Calu3 (cell line): Measurements from ENCODE around the gene GZMM. TPM values are rescaled to one million over a fixed set of nuclear protein-coding genes. Genes with fewer than 3 reads are reported as not detected.

ENCODE experiments used
- BruUV-seq: library from RNA; stranded (reverse); fragments of 400-500 nt; replicated peaks from 2 replicates; lab custom pipeline; 2021; lab: Mats Ljungman, UMichigan
- CTCF ChIA-PET: fragments of 300-600 bp; sonication (Branson Sonifier 250); formaldehyde crosslinking; loops from one replicate; lab custom pipeline; 2022; ENCODE audit warnings: antibody characterized with exemption; lab: Charles Lee
- DNase-seq: peaks from one replicate; pipeline ENCODE4 v3.0.0; 2022
- H3K27ac Mint-ChIP-seq: one replicate; pipeline ENCODE4 v1.8.0; 2022; ENCODE audit warnings: mixed read lengths; ENCODE audit not compliant: unreplicated experiment
- H3K27me3 Mint-ChIP-seq: one replicate; pipeline ENCODE4 v1.8.0; 2022; ENCODE audit warnings: mixed read lengths; ENCODE audit not compliant: unreplicated experiment
- H3K36me3 Mint-ChIP-seq: one replicate; pipeline ENCODE4 v1.8.0; 2022; ENCODE audit warnings: mild to moderate bottlenecking, moderate library complexity, mixed read lengths; ENCODE audit not compliant: insufficient read depth, unreplicated experiment
- H3K4me1 Mint-ChIP-seq: one replicate; pipeline ENCODE4 v1.8.0; 2022; ENCODE audit warnings: mild to moderate bottlenecking, low read depth, mixed read lengths; ENCODE audit not compliant: unreplicated experiment
- H3K4me3 Mint-ChIP-seq: one replicate; pipeline ENCODE4 v1.8.0; 2022; ENCODE audit warnings: mild to moderate bottlenecking, low read depth, moderate library complexity, mixed read lengths; ENCODE audit not compliant: unreplicated experiment
- H3K9me3 Mint-ChIP-seq: one replicate; pipeline ENCODE4 v1.8.0; 2022; ENCODE audit warnings: low read depth, mixed read lengths; ENCODE audit not compliant: unreplicated experiment
- CTCF ChIP-seq: fragments of 200-600 bp; IDR thresholded peaks from one replicate; pipeline ENCODE4 v1.8.0; 2022; ENCODE audit warnings: antibody characterized with exemption; ENCODE audit not compliant: unreplicated experiment
- intact Hi-C: fragments of 100-400 bp; cut with micrococcal nuclease; formaldehyde crosslinking; loops from one replicate; pipeline ENCODE4 v1.10.0; 2022; ENCODE audit not compliant: unreplicated experiment
- total RNA-seq: library from RNA; stranded (reverse); gene quantifications from 2 replicates; pipeline ENCODE4 v1.2.3, GENCODE V29; 2022

The GZMM gene
- total RNA-seq, 1 experiment from 2014 or later = not detected

GRCh38 chr19:506404-507285, 37.2 kb upstream of the GZMM start:
- DNase-seq = peak; percentile 84
- Mint-ChIP-seq H3K9me3 (no peaks in the 10 kb centered on the region), H3K4me3 (peak overlapping the region; percentile 89), H3K27me3 (no peaks in the 10 kb centered on the region), H3K36me3 (peaks cover 30% of the 10 kb centered on the region), H3K4me1 (no peaks in the 10 kb centered on the region), H3K27ac (peak overlapping the region; percentile 97)
- peak; percentile 88 for TF ChIP-seq CTCF
- BruUV-seq = no TSS peak
- intact Hi-C loops = no loop called here
- CTCF ChIA-PET = interaction anchor here (0.5 to 1.1 kb wide), 7 partner anchors 9 to 1326 kb away, joined by 3 to 7 read pairs (median 4); no protein-coding TSS in a partner anchor

- no peak for TF ChIP-seq CTCF
- TSS peak; percentile 55 for BruUV-seq
- DNase-seq = peak; percentile 90
- Mint-ChIP-seq H3K4me3 (peak within 1 kb of the TSS; percentile 89), H3K4me1 (no peaks in the 10 kb centered on the region), H3K27ac (peak within 1 kb of the TSS; percentile 97), H3K9me3 (no peaks in the 10 kb centered on the region), H3K36me3 (peaks cover 30% of the 10 kb centered on the region), H3K27me3 (no peaks in the 10 kb centered on the region)
- CTCF ChIA-PET = interaction anchor here (0.5 to 1.0 kb wide), 4 partner anchors 41 to 1325 kb away, joined by 3 to 5 read pairs (median 4); no protein-coding TSS in a partner anchor
- intact Hi-C loops = no loop called here
Observed at GRCh38 chr19:507286-508203, 36.3 kb upstream of the GZMM start, which contains the start of gene TPGS1. Gene TPGS1 (plus strand): TSS chr19:507497. CDS start chr19:507507, 10 bp downstream.

GRCh38 chr19:508204-509150, 35.4 kb upstream of the GZMM start:
- H3K4me1 Mint-ChIP-seq = no peaks in the 10 kb centered on the region
- CTCF ChIA-PET = interaction anchor here (0.6 kb wide), 1 partner anchor 106 kb away, joined by 5 read pairs; no protein-coding TSS in a partner anchor
- peak overlapping the region; percentile 89 for H3K4me3 Mint-ChIP-seq
- H3K9me3 Mint-ChIP-seq = no peaks in the 10 kb centered on the region
- DNase-seq = no peak
- TF ChIP-seq CTCF = no peak
- peaks cover 30% of the 10 kb centered on the region for H3K36me3 Mint-ChIP-seq
- BruUV-seq = TSS peak; percentile 40
- no peaks in the 10 kb centered on the region for H3K27me3 Mint-ChIP-seq
- intact Hi-C loops = no loop called here
- no peak overlapping the region for H3K27ac Mint-ChIP-seq
